ENCODE data around the gene NR0B2.

DNA sequence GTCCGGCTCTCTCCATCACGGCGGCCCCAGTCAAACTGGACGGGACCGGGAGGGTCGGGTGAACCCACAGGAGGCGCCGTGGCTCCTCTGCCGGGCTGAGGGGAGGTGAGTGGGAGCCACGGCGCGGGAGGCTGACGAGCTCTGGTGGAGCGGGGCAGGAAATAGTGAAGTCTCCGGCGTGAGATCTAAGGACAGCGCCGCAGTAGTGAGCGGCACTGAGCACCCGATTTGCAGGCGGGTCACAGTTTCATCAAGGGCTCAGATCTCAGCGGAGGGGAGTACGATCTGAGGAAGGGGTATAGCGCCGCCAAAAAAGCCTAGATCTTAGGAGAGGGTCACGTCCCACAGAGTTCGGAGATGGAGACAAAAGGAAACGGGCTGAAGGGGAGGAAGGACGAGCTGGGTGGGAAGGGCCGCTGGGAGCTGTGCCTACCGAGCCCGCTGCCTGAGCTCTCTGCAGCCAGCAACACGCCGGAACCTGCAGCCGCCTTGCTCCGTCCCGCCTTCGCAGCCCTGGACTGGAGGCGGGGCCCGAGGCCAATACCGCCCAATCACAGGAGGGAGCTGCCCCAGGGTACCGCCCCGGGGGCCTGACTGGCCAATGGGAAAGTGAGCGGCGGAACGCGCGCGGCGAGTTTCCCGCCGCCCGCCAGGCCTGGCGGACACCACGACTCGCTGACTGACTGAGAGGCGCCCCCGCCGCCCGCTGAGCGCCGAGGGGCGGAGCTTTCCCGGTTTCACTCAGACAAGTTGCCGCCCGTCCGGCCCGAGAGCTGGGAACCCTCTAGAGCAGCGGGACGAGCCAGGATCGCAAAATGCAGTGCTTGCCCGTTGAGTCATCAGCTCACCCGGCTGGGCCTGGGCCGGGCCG, 48.9 kb downstream of the NR0B2 start:
- peak; percentile 78 to 92 (median 89) for TF ChIP-seq POLR2A (IDR thresholded peaks at IDR 0.05)
- TF ChIP-seq, protein P1, sequence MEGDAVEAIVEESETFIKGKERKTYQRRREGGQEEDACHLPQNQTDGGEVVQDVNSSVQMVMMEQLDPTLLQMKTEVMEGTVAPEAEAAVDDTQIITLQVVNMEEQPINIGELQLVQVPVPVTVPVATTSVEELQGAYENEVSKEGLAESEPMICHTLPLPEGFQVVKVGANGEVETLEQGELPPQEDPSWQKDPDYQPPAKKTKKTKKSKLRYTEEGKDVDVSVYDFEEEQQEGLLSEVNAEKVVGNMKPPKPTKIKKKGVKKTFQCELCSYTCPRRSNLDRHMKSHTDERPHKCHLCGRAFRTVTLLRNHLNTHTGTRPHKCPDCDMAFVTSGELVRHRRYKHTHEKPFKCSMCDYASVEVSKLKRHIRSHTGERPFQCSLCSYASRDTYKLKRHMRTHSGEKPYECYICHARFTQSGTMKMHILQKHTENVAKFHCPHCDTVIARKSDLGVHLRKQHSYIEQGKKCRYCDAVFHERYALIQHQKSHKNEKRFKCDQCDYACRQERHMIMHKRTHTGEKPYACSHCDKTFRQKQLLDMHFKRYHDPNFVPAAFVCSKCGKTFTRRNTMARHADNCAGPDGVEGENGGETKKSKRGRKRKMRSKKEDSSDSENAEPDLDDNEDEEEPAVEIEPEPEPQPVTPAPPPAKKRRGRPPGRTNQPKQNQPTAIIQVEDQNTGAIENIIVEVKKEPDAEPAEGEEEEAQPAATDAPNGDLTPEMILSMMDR (IDR thresholded peaks at IDR 0.05): peak in 1 of 7 experiments; percentile 36
